Measurements from ENCODE around the gene HPX. TPM values are rescaled to one million over a fixed set of nuclear protein-coding genes. Genes with fewer than 3 reads are reported as not detected.
A peak's percentile ranks its signal among the peaks of the same experiment; 100 is the strongest.

The HPX gene
- total and polyA plus RNA-seq, 2 of the 4 experiments (the other 2 are of a cell fraction): 0.36 to 1.4 TPM

DNA sequence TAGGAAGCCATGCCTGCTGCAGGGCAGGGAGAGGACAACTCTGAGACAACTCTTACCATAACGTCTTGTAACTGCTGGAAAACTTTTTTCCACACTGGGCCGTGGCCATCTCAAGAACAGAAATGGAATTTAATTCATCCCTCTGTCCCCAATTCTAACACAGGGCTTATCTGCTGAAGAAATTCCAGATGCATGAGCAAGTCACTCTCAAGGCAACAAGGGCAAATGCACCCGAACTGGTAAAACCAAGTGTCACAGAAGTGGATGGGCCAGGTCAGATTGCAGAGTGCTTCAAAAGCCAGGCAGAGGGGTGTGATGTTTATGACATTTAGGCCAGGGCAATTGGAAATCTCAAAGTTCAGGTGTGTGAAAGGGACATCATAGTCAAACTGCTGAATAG, 43.2 kb downstream of the HPX start:
- no peak overlapping the region for H3K4me3 ChIP-seq (ENCODE audit: insufficient read depth, low read depth, low read length)
- no peak overlapping the region for H2BK20ac ChIP-seq (ENCODE audit: low read depth, low read length)
- H2AK9ac ChIP-seq (replicated peaks; ENCODE audit: low read depth, low read length, poor library complexity): peak overlapping the region; percentile 11
- peak overlapping the region in 1 of 2 experiments; percentile 16; a peak in 1 of 4 replicates for H4K8ac ChIP-seq (ENCODE audit: low read depth in 2 of 2, low read length in 2 of 2)
- H3K18ac ChIP-seq (ENCODE audit: low read depth, low read length): no peak overlapping the region
- H2AFZ ChIP-seq (replicated peaks; ENCODE audit: low read length, poor library complexity): peak overlapping the region; percentile 15
- peak overlapping the region; percentile 28; the same call in 1 of the 2 replicates for H2BK120ac ChIP-seq (ENCODE audit: low read depth, low read length)
- H4K5ac ChIP-seq (ENCODE audit: low read depth, low read length): no peak overlapping the region
- no peak overlapping the region for H2BK15ac ChIP-seq (ENCODE audit: low read depth, low read length)
- in situ Hi-C loops (cut with MboI; ENCODE audit: low sequenced_read_pairs) (no loop called here), intact Hi-C loops (cut with micrococcal nuclease) (no loop called here), dilution Hi-C loops (cut with HindIII; ENCODE audit: low sequenced_read_pairs, unreplicated experiment) (no loop called here)
- H3K9me3 ChIP-seq (ENCODE audit: control insufficient read depth, insufficient read depth, low read length): no peaks in the 10 kb centered on the region
- peak; percentile 44 for DNase-seq
- peaks cover 9% of the 10 kb centered on the region for H3K4me1 ChIP-seq (ENCODE audit: control insufficient read depth, insufficient read depth, low read length)
- H3K4ac ChIP-seq (ENCODE audit: low read depth, low read length): 0 out of 2 replicates have a peak overlapping the region, but pooled peaks have one; percentile 57
- peak overlapping the region; percentile 63; the same call in 1 of the 2 replicates for H3K23ac ChIP-seq (ENCODE audit: low read depth, low read length)
- H3K27me3 ChIP-seq (ENCODE audit: control insufficient read depth, insufficient read depth, low read length): no peaks in the 10 kb centered on the region
- peaks cover 44% of the 10 kb centered on the region for H3K9me1 ChIP-seq (ENCODE audit: insufficient read depth, low read length)
- peak overlapping the region; percentile 4; the same call in 1 of the 2 replicates for H3K27ac ChIP-seq (ENCODE audit: insufficient read depth, low read length)
- peaks cover 43% of the 10 kb centered on the region for H3K36me3 ChIP-seq (ENCODE audit: control insufficient read depth, insufficient read depth, low read length)
- BruUV-seq (replicated peaks): no TSS peak
- peaks cover 4 to 8% of the 10 kb centered on the region in 2 experiments; a peak in 1 of 4 replicates for H3K79me1 ChIP-seq (ENCODE audit: low read depth in 1 of 2, low read length in 2 of 2)
- WGBS, 2 experiments (ENCODE audit: extremely low coverage in 2 of 2, insufficient read length in 1 of 2): 0% methylated on average over 1 of the region's 3 CpGs; no CpG with 5 or more reads in 1 of the 2 experiments
- 0 out of 2 replicates have a peak overlapping the region, but pooled peaks have one; percentile 0 for H3K4me2 ChIP-seq (ENCODE audit: low read depth, low read length)
- no peak overlapping the region for H3K56ac ChIP-seq (ENCODE audit: extremely low read depth, insufficient read depth, low read length)
- POLR2A ChIA-PET (ENCODE audit: unreplicated experiment): no interaction called here
- H4K91ac ChIP-seq (ENCODE audit: insufficient read depth, low read depth, low read length): peak overlapping the region; percentile 28; the same call in 1 of the 2 replicates
- no peaks in the 10 kb centered on the region; the same call in 1 of the 2 replicates for H4K20me1 ChIP-seq (ENCODE audit: insufficient read depth, low read length)
- CTCF ChIA-PET: interaction anchor here (0.5 to 0.8 kb wide), 2 partner anchors 26 to 46 kb away, joined by 3 read pairs; no protein-coding TSS in a partner anchor
- peak overlapping the region; percentile 18 for H2BK5ac ChIP-seq (ENCODE audit: low read depth, low read length, poor library complexity, severe bottlenecking)
- H2AK5ac ChIP-seq (ENCODE audit: low read depth, low read length): peak overlapping the region; percentile 39; the same call in 1 of the 2 replicates
- no peak overlapping the region for H3K9ac ChIP-seq (ENCODE audit: low read depth, low read length)
- peak overlapping the region; percentile 11; the same call in 1 of the 2 replicates for H3K14ac ChIP-seq (replicated peaks; ENCODE audit: low read depth, low read length)
- peak; percentile 82 for ATAC-seq (ENCODE audit: low read depth)
- TF ChIP-seq RAD21 (IDR thresholded peaks at IDR 0.05; ENCODE audit: low read length) (no peak), CEBPB (IDR thresholded peaks at IDR 0.05; ENCODE audit: low read depth, low read length) (no peak), MAZ (IDR thresholded peaks at IDR 0.05; ENCODE audit: borderline replicate concordance, low read depth, low read length) (no peak), MAFK (IDR thresholded peaks at IDR 0.05; ENCODE audit: low read depth, low read length) (no peak), POLR2A (IDR thresholded peaks at IDR 0.05; ENCODE audit: low read depth, low read length) (no peak), RCOR1 (IDR thresholded peaks at IDR 0.05; ENCODE audit: insufficient replicate concordance, low read length) (no peak), CHD1 (IDR thresholded peaks at IDR 0.05; ENCODE audit: low read depth, low read length) (no peak), SMC3 (IDR thresholded peaks at IDR 0.05; ENCODE audit: low read depth, low read length) (no peak)
- TF ChIP-seq, protein P1, sequence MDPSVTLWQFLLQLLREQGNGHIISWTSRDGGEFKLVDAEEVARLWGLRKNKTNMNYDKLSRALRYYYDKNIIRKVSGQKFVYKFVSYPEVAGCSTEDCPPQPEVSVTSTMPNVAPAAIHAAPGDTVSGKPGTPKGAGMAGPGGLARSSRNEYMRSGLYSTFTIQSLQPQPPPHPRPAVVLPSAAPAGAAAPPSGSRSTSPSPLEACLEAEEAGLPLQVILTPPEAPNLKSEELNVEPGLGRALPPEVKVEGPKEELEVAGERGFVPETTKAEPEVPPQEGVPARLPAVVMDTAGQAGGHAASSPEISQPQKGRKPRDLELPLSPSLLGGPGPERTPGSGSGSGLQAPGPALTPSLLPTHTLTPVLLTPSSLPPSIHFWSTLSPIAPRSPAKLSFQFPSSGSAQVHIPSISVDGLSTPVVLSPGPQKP (IDR thresholded peaks at IDR 0.05; ENCODE audit: borderline replicate concordance, low read depth, low read length): no peak
- TF ChIP-seq, protein P2, sequence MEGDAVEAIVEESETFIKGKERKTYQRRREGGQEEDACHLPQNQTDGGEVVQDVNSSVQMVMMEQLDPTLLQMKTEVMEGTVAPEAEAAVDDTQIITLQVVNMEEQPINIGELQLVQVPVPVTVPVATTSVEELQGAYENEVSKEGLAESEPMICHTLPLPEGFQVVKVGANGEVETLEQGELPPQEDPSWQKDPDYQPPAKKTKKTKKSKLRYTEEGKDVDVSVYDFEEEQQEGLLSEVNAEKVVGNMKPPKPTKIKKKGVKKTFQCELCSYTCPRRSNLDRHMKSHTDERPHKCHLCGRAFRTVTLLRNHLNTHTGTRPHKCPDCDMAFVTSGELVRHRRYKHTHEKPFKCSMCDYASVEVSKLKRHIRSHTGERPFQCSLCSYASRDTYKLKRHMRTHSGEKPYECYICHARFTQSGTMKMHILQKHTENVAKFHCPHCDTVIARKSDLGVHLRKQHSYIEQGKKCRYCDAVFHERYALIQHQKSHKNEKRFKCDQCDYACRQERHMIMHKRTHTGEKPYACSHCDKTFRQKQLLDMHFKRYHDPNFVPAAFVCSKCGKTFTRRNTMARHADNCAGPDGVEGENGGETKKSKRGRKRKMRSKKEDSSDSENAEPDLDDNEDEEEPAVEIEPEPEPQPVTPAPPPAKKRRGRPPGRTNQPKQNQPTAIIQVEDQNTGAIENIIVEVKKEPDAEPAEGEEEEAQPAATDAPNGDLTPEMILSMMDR (conservative IDR thresholded peaks at IDR 0.05; ENCODE audit: low read depth, low read length): no peak
- TF ChIP-seq, protein P3, sequence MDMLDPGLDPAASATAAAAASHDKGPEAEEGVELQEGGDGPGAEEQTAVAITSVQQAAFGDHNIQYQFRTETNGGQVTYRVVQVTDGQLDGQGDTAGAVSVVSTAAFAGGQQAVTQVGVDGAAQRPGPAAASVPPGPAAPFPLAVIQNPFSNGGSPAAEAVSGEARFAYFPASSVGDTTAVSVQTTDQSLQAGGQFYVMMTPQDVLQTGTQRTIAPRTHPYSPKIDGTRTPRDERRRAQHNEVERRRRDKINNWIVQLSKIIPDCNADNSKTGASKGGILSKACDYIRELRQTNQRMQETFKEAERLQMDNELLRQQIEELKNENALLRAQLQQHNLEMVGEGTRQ (IDR thresholded peaks at IDR 0.05; ENCODE audit: low read depth, low read length): no peak
